BLaER1 (cell line): ENCODE measurements around the gene CAMSAP3.

Experiments used
- H3K27ac ChIP-seq: shearing (Covaris generic); formaldehyde crosslinking; 2 replicates; pipeline ENCODE4 v1.8.1; 2022
- H3K27me3 ChIP-seq: shearing (Covaris generic); formaldehyde crosslinking; 2 replicates; pipeline ENCODE4 v1.8.1; 2022
- H3K36me3 ChIP-seq: shearing (Covaris generic); formaldehyde crosslinking; 2 replicates; pipeline ENCODE4 v1.8.1; 2022
- H3K4me1 ChIP-seq: shearing (Covaris generic); formaldehyde crosslinking; 2 replicates; pipeline ENCODE4 v1.8.1; 2022
- H3K4me2 ChIP-seq: shearing (Covaris generic); formaldehyde crosslinking; 2 replicates; pipeline ENCODE4 v1.8.1; 2022
- H3K4me3 ChIP-seq: shearing (Covaris generic); formaldehyde crosslinking; 2 replicates; pipeline ENCODE4 v1.8.1; 2022
- H3K9ac ChIP-seq: shearing (Covaris generic); formaldehyde crosslinking; 2 replicates; pipeline ENCODE4 v1.8.1; 2022
- H3K9me3 ChIP-seq: shearing (Covaris generic); formaldehyde crosslinking; 2 replicates; pipeline ENCODE4 v1.8.1; 2022
- H4K20me1 ChIP-seq: shearing (Covaris generic); formaldehyde crosslinking; 2 replicates; pipeline ENCODE4 v1.8.1; 2022
- Cebpa-rat ChIP-seq: shearing (Covaris generic); IDR thresholded peaks from 2 replicates; pipeline ENCODE4 v1.8.1; 2022

Gene CAMSAP3

DNA sequence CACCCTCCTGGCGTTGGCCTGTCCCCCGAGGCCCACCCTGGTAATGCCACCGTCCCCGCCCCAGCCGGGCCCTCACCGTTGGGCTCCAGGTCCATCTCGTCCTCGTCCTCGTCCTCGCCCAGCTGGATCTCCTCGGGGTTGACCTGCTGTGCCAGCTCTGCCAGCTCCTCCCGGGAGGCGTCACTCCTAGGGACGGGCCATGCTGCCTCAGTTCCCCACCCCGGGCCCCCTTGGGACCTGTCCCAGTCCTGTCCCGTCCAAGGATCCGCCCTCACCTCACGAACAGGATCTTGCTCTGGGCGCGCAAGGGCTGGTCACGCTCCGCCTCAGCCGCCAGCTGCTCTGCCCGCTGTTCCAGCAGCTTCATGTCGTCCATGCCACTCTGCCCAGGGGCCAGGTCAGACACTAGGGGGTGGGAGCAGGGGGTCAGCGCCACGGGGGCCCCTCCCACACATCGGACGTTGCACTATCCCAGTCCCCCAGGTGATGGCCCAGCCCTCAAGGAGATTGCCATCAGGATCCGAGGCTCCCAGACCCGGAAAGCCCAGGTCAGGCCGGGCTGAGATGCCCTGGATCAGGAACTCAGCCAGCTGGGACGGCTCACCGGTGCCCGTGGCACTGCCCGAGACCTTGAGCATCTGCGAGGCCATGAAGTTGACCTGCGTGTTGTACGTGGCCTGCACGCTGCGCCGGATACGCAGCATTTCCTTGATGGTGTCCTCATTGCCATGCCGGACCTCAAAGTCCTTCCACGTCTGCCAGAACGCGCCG is 24.2 kb downstream of the CAMSAP3 start:
- Histone ChIP-seq H3K9me3 (no peaks in the 10 kb centered on the region), H3K27ac (no peak overlapping the region), H3K4me1 (no peaks in the 10 kb centered on the region), H4K20me1 (peaks cover 42% of the 10 kb centered on the region), H3K4me3 (no peak overlapping the region), H3K4me2 (no peak overlapping the region), H3K9ac (no peak overlapping the region), H3K36me3 (peaks cover 84% of the 10 kb centered on the region), H3K27me3 (no peaks in the 10 kb centered on the region)
- no peak for TF ChIP-seq Cebpa-rat

DNA sequence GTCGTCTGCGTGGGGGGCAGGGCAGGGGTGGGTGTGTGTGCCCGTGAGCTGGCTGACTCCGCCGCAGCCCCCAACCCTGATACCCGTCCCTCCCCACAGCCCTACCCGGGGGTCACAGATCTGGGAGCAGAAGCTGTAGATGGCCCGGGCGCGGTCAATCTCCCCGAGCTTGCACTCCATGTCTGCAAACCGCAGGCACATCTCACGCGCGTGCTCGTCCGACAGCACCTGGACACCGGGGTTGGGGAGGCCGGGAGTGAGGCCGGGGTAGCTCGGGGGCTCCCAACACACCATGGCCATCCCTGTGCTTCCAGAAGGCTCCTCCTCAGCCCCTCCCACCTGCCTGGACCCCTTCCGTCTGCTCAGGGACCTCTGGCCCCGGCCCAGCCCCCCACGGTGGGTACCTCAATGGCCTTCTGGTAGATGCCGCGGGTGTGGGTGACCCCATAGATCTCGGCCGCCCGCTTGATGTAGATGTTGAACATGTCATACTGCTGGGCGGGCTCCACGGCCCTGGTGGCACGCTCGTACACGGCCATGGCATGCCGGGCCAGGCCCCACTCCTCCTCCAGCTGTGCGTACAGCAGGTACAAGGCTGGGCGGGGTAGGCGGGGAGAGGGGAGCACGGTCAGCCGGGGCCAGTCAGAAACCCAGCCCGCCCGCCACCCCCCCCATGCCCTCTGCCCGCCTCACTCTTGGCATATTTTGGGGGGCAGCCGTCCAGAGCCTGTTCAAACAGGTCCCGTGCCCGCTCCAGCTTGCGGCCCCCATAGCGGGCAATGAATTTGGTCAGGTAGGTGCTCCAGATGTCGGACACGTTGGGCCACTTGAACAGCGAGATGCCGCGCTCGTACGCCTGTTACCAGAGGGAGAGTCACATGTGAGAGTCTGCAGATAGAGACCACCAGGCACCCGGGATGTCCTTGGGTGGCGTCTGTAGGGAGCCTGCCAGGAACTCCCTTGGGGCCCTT is 25.1 kb downstream of the CAMSAP3 start:
- Histone ChIP-seq H3K4me1 (no peaks in the 10 kb centered on the region), H3K27me3 (no peaks in the 10 kb centered on the region), H4K20me1 (peaks cover 48% of the 10 kb centered on the region), H3K4me2 (no peak overlapping the region), H3K9ac (no peak overlapping the region), H3K9me3 (no peaks in the 10 kb centered on the region), H3K4me3 (no peak overlapping the region), H3K36me3 (peaks cover 93% of the 10 kb centered on the region), H3K27ac (no peak overlapping the region)
- TF ChIP-seq Cebpa-rat = no peak

DNA sequence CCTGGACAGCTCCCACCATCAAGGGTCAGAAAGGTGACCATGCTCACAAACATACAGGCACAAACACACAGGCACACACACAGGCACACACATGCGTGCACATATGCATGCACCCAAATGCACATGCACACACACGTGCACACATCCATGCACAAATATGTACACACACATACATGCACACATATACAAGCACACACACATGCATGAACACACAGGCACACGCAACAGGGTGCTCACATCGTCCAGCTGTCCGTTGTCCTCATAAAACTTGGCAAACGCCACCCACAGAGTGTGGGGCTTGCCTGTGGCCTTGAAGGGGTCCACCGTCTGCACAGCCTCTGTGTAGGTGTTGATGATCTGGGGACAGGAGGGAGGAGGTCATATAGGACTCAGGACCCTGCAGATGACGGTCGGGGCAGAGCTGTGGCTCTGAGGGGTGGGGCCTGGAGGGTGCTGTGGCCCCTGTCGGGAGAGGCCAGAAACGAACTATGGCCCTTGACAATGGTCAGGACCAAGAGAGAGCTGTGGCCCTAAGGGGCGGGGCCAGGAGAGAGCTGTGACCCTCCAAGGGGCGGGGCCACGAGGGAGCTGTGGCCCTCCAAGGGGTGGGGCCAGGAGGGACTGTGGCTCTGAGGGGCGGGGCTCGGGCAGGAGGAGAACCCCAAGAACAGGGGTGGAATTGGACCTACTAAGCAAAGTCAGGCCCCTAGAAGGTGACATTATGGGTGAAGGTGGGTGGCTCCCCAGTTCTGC is 27.4 kb downstream of the CAMSAP3 start:
- H4K20me1 ChIP-seq = peaks cover 66% of the 10 kb centered on the region
- peaks cover 97% of the 10 kb centered on the region for H3K36me3 ChIP-seq
- TF ChIP-seq Cebpa-rat = no peak
- peaks cover 4% of the 10 kb centered on the region for H3K4me1 ChIP-seq
- H3K9me3 ChIP-seq = no peaks in the 10 kb centered on the region
- no peak overlapping the region for H3K9ac ChIP-seq
- no peak overlapping the region for H3K4me2 ChIP-seq
- no peaks in the 10 kb centered on the region for H3K27me3 ChIP-seq
- no peak overlapping the region for H3K4me3 ChIP-seq
- H3K27ac ChIP-seq = no peak overlapping the region

DNA sequence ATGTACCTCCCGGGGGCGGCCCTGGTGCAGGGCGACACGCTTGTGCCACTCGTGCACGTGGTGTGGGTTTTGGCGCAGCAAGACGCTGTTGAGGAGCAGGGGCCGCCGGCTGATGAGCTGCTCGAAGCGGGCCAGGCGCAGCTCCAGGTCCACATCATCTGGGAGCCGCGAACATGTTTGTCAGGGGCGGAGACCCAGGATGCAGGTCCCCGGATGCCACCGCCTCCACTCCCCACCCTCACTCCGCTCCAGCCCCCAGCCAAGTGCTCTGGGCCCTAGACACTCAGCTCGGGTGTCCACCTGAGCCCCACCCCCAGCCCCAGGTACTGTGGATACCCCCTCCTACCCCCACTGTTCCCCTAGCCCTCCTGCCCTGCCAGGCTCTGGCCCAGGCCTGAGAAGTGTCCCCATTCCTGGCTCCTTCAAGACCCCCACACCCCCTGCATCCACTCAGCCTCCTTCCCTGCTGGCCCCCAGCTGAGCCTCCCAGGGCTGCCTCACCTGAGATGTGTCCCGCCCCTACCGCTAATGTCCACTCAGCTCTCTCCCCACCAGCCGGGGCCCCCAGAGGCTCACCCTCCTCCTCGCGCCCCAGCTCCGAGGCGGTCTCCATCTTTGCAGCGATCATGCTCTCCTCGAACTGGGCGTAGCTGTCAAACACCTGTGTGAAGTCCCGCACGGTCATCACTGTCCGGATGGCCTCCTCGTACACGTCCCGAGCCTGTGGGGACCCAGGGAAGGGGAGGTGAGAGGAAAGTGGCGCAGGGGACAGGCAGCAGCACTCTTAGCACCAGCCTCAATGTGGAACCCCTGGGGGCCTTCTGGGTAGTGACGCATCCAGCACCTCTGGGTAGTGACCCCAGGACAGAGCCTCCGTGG is 28.3 kb downstream of the CAMSAP3 start:
- no peak overlapping the region for H3K4me3 ChIP-seq
- H3K9me3 ChIP-seq = no peaks in the 10 kb centered on the region
- H3K27ac ChIP-seq = no peak overlapping the region
- H4K20me1 ChIP-seq = peaks cover 66% of the 10 kb centered on the region
- H3K4me2 ChIP-seq = no peak overlapping the region
- peaks cover 12% of the 10 kb centered on the region for H3K4me1 ChIP-seq
- peaks cover 89% of the 10 kb centered on the region for H3K36me3 ChIP-seq
- no peaks in the 10 kb centered on the region for H3K27me3 ChIP-seq
- no peak for TF ChIP-seq Cebpa-rat
- H3K9ac ChIP-seq = no peak overlapping the region

DNA sequence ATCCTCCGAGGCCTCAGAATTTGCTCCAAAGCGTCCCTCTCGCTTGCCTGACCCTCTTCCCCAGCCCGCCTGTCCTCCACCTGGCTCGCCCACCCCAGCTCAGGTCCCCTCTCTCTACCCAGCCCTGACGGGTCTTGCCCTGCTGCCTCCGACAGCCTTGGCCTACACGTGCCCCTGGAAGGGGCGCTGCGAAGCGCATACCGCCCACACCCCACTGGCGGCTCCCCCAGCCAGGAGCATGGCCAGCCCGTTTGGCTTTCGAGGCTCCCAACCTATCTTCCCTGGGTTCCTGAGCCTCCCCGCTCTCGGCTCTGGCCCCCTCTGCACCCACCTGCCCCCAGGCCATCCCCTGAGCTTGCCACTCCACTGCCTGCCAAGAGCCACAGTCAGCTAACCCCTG is 29.1 kb downstream of the CAMSAP3 start:
- Histone ChIP-seq H3K4me2 (no peak overlapping the region), H3K4me3 (no peak overlapping the region), H4K20me1 (peaks cover 64% of the 10 kb centered on the region), H3K9me3 (no peaks in the 10 kb centered on the region), H3K27me3 (no peaks in the 10 kb centered on the region), H3K9ac (no peak overlapping the region), H3K36me3 (peaks cover 82% of the 10 kb centered on the region), H3K27ac (no peak overlapping the region), H3K4me1 (peaks cover 12% of the 10 kb centered on the region)
- no peak for TF ChIP-seq Cebpa-rat

DNA sequence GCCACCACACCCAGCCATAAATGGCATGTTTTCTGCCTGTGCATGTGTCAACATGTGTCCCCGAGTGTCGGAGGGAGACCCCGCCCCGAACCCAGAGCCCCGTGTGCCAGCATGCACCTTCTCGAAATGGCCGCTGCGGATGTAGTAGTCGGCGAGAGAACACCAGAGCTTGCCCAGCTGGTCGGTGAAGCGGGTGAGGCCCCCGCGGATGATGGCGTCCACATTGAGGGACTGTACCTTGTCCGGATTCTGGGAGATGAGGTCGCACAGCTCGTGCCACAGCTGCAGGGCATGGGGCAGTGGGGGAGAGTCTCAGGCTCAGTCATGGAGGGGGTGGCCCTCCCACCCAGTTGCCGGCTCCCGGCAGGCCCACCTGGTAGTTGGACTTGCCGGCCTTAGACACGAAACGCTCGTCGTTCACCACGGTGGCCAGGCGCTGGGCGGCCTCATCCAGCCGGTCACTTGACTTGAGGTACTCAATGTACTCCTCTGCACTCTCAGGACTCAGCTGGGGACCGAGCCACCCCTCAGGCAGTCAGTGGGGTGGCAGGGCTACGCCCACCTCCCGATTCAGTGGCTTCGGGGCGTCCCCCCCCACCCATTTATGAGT is 30.2 kb downstream of the CAMSAP3 start:
- Histone ChIP-seq H3K9ac (no peak overlapping the region), H3K27ac (no peak overlapping the region), H3K4me2 (no peak overlapping the region), H3K4me1 (peaks cover 20% of the 10 kb centered on the region), H3K9me3 (no peaks in the 10 kb centered on the region), H3K36me3 (peaks cover 71% of the 10 kb centered on the region), H4K20me1 (peaks cover 64% of the 10 kb centered on the region), H3K4me3 (no peak overlapping the region), H3K27me3 (no peaks in the 10 kb centered on the region)
- TF ChIP-seq Cebpa-rat = no peak

DNA sequence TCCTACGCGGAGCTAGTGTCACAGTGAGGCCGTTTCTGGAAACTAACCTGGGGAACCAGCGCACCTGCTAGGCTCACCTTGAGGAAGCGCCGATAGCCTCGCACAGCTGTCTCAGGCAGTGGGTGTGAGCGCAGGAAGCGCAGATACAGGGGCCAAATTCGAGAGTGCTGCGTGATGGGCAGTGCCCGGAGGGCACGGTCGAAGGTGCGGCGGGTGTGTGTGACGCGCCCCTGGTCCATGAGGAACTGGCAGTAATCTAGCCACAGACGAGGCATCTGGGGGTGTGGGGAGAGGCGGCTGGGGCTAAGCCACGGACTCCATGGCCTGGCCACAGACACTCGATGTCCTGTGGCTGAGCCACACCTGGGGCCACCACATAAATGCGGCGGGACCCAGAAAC is 31.5 kb downstream of the CAMSAP3 start:
- Histone ChIP-seq H3K4me3 (no peak overlapping the region), H3K9me3 (no peaks in the 10 kb centered on the region), H3K27ac (no peak overlapping the region), H3K4me2 (no peak overlapping the region), H3K9ac (no peak overlapping the region), H4K20me1 (peaks cover 55% of the 10 kb centered on the region), H3K36me3 (peaks cover 67% of the 10 kb centered on the region), H3K4me1 (peaks cover 22% of the 10 kb centered on the region), H3K27me3 (no peaks in the 10 kb centered on the region)
- TF ChIP-seq Cebpa-rat = no peak

DNA sequence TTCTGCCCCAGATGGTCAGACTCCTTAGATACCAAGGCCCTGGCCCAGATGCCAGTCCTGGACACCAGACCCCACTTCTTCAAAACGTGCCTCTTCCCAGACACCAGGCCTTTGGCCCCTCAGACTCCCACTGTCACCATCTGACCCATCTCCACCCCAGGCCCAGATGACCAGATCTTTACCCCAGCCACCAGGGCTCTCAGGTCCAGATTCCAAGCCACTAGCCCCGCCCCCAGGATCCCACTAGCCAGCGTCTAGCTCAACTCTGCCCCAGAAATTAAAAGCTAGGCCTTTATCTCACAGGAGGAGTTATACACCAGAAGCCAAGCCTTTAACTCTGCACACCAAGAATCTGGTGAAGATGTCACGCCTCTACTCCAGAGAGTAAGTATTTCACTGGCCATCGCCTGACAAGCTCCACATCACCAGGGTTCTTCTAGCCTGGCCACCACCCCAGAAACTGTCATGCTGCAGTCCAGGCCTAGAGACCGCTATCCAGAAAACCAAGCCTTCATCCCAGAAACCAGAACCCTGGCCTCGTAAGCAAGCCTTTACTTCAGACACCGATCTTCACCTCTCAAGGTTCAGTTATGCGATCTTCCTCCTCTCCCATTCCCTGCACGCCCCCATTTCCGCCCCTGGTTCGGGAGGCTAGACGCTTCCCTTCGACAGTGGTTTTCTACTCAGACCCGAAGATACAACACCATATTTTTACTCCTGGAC is 33.1 kb downstream of the CAMSAP3 start:
- Histone ChIP-seq H3K4me3 (peak overlapping the region; percentile 85), H3K27ac (peak overlapping the region; percentile 89), H3K36me3 (peaks cover 61% of the 10 kb centered on the region), H3K4me2 (peak overlapping the region; percentile 98), H3K27me3 (no peaks in the 10 kb centered on the region), H3K9ac (peak overlapping the region; percentile 93), H3K9me3 (no peaks in the 10 kb centered on the region), H3K4me1 (peaks cover 30% of the 10 kb centered on the region), H4K20me1 (peaks cover 48% of the 10 kb centered on the region)
- no peak for TF ChIP-seq Cebpa-rat
